Measurements from ENCODE around the gene TMEM132A. TPM values are rescaled to one million over a fixed set of nuclear protein-coding genes. Genes with fewer than 3 reads are reported as not detected.
A peak's percentile ranks its signal among the peaks of the same experiment; 100 is the strongest.

TMEM132A gene
- total RNA-seq, 1 donor from 2014 or later = 197 TPM

- H3K4me3 Mint-ChIP-seq = no peak overlapping the region
- no peaks in the 10 kb centered on the region for H3K9me3 Mint-ChIP-seq
- peaks cover 37% of the 10 kb centered on the region for H3K4me1 Mint-ChIP-seq
- no peak overlapping the region for H3K27ac Mint-ChIP-seq
- no peaks in the 10 kb centered on the region for H3K36me3 Mint-ChIP-seq
- H3K27me3 Mint-ChIP-seq (ENCODE audit: low read depth) = peaks cover 29% of the 10 kb centered on the region
- no peak for TF ChIP-seq CTCF (IDR thresholded peaks at IDR 0.05; ENCODE audit: unreplicated experiment)
- DNase-seq (ENCODE audit: low spot score in 2 of 2, unreplicated experiment in 2 of 2) = no peak
These were observed 22.5 kb downstream of the TMEM132A start for GRCh38 chr11:60946601-60947264.

GRCh38 chr11:60947700-60948099 lies 23.4 kb downstream of the TMEM132A start:
- H3K27ac Mint-ChIP-seq = no peak overlapping the region
- no peak for TF ChIP-seq CTCF (IDR thresholded peaks at IDR 0.05; ENCODE audit: unreplicated experiment)

GRCh38 chr11:60948250-60948649 lies 24.0 kb downstream of the TMEM132A start:
- Mint-ChIP-seq H3K27ac (no peak overlapping the region), H3K4me3 (no peak overlapping the region)

More at GRCh38 chr11:60947700-60948099, 23.4 kb downstream of the TMEM132A start:
- Mint-ChIP-seq H3K9me3 (no peaks in the 10 kb centered on the region), H3K27me3 (ENCODE audit: low read depth) (peaks cover 39% of the 10 kb centered on the region), H3K4me3 (no peak overlapping the region), H3K36me3 (no peaks in the 10 kb centered on the region), H3K4me1 (peaks cover 40% of the 10 kb centered on the region)
- DNase-seq (ENCODE audit: low spot score in 2 of 2, unreplicated experiment in 2 of 2) = no peak

GRCh38 chr11:60950024-60950423 lies 25.8 kb downstream of the TMEM132A start:
- H3K4me1 Mint-ChIP-seq = peaks cover 29% of the 10 kb centered on the region
- no peak for DNase-seq (ENCODE audit: low spot score in 2 of 2, unreplicated experiment in 2 of 2)
- H3K27me3 Mint-ChIP-seq (ENCODE audit: low read depth) = peaks cover 45% of the 10 kb centered on the region
- H3K9me3 Mint-ChIP-seq = no peaks in the 10 kb centered on the region
- peak overlapping the region; percentile 36 for H3K4me3 Mint-ChIP-seq
- no peak overlapping the region for H3K27ac Mint-ChIP-seq
- TF ChIP-seq CTCF (IDR thresholded peaks at IDR 0.05; ENCODE audit: unreplicated experiment) = no peak
- no peaks in the 10 kb centered on the region for H3K36me3 Mint-ChIP-seq

More at GRCh38 chr11:60948250-60948649, 24.0 kb downstream of the TMEM132A start:
- TF ChIP-seq CTCF (IDR thresholded peaks at IDR 0.05; ENCODE audit: unreplicated experiment) = no peak
- Mint-ChIP-seq H3K27me3 (ENCODE audit: low read depth) (peaks cover 44% of the 10 kb centered on the region), H3K9me3 (no peaks in the 10 kb centered on the region), H3K4me1 (peaks cover 36% of the 10 kb centered on the region), H3K36me3 (no peaks in the 10 kb centered on the region)
- DNase-seq (ENCODE audit: low spot score in 2 of 2, unreplicated experiment in 2 of 2) = no peak

- no peak overlapping the region for H3K4me3 Mint-ChIP-seq
- DNase-seq (ENCODE audit: low spot score in 2 of 2, unreplicated experiment in 2 of 2) = no peak
- H3K27ac Mint-ChIP-seq = no peak overlapping the region
- H3K4me1 Mint-ChIP-seq = peaks cover 29% of the 10 kb centered on the region
- H3K9me3 Mint-ChIP-seq = no peaks in the 10 kb centered on the region
- TF ChIP-seq CTCF (IDR thresholded peaks at IDR 0.05; ENCODE audit: unreplicated experiment) = no peak
- H3K36me3 Mint-ChIP-seq = no peaks in the 10 kb centered on the region
- H3K27me3 Mint-ChIP-seq (ENCODE audit: low read depth) = peaks cover 45% of the 10 kb centered on the region
These were observed 26.8 kb downstream of the TMEM132A start for GRCh38 chr11:60950933-60951605.
